Measurements from ENCODE around the gene AGTRAP. TPM values are rescaled to one million over a fixed set of nuclear protein-coding genes. Genes with fewer than 3 reads are reported as not detected.

The AGTRAP gene
- total and polyA plus RNA-seq, 2 of the 8 experiments (the other 6 are each of a cell fraction or from before 2014, with no cell fraction given): 69.7 to 192 TPM

DNA sequence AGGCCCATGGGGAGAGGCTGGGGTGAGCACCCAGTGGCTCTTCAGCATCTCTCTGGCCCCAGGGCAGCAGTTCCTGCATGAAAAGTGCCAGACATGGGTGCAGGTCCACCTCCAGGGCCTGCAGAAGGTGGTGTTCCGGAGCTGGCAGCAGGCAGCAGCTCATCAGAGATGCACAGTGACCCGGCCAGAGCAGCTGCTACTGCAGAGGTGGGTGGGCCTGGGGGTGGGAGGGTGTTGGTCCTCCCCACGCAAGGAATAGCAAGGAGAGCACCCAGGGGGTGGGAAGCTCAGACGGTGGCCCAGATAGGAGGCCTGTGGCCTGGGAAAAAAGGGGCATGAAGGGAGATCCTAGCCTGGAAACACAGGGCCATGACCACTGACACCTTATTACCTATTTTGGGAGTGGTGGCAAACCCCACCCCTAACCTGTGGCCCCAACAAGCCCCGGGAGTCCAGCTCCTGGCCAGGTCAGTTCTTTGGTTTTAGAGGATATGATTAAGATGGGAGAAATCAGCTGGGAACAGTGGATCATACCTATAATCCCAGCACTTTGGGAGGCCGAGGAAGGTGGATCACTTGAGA is 46.3 kb downstream of the AGTRAP start (continued):
- TF ChIP-seq, protein P1, sequence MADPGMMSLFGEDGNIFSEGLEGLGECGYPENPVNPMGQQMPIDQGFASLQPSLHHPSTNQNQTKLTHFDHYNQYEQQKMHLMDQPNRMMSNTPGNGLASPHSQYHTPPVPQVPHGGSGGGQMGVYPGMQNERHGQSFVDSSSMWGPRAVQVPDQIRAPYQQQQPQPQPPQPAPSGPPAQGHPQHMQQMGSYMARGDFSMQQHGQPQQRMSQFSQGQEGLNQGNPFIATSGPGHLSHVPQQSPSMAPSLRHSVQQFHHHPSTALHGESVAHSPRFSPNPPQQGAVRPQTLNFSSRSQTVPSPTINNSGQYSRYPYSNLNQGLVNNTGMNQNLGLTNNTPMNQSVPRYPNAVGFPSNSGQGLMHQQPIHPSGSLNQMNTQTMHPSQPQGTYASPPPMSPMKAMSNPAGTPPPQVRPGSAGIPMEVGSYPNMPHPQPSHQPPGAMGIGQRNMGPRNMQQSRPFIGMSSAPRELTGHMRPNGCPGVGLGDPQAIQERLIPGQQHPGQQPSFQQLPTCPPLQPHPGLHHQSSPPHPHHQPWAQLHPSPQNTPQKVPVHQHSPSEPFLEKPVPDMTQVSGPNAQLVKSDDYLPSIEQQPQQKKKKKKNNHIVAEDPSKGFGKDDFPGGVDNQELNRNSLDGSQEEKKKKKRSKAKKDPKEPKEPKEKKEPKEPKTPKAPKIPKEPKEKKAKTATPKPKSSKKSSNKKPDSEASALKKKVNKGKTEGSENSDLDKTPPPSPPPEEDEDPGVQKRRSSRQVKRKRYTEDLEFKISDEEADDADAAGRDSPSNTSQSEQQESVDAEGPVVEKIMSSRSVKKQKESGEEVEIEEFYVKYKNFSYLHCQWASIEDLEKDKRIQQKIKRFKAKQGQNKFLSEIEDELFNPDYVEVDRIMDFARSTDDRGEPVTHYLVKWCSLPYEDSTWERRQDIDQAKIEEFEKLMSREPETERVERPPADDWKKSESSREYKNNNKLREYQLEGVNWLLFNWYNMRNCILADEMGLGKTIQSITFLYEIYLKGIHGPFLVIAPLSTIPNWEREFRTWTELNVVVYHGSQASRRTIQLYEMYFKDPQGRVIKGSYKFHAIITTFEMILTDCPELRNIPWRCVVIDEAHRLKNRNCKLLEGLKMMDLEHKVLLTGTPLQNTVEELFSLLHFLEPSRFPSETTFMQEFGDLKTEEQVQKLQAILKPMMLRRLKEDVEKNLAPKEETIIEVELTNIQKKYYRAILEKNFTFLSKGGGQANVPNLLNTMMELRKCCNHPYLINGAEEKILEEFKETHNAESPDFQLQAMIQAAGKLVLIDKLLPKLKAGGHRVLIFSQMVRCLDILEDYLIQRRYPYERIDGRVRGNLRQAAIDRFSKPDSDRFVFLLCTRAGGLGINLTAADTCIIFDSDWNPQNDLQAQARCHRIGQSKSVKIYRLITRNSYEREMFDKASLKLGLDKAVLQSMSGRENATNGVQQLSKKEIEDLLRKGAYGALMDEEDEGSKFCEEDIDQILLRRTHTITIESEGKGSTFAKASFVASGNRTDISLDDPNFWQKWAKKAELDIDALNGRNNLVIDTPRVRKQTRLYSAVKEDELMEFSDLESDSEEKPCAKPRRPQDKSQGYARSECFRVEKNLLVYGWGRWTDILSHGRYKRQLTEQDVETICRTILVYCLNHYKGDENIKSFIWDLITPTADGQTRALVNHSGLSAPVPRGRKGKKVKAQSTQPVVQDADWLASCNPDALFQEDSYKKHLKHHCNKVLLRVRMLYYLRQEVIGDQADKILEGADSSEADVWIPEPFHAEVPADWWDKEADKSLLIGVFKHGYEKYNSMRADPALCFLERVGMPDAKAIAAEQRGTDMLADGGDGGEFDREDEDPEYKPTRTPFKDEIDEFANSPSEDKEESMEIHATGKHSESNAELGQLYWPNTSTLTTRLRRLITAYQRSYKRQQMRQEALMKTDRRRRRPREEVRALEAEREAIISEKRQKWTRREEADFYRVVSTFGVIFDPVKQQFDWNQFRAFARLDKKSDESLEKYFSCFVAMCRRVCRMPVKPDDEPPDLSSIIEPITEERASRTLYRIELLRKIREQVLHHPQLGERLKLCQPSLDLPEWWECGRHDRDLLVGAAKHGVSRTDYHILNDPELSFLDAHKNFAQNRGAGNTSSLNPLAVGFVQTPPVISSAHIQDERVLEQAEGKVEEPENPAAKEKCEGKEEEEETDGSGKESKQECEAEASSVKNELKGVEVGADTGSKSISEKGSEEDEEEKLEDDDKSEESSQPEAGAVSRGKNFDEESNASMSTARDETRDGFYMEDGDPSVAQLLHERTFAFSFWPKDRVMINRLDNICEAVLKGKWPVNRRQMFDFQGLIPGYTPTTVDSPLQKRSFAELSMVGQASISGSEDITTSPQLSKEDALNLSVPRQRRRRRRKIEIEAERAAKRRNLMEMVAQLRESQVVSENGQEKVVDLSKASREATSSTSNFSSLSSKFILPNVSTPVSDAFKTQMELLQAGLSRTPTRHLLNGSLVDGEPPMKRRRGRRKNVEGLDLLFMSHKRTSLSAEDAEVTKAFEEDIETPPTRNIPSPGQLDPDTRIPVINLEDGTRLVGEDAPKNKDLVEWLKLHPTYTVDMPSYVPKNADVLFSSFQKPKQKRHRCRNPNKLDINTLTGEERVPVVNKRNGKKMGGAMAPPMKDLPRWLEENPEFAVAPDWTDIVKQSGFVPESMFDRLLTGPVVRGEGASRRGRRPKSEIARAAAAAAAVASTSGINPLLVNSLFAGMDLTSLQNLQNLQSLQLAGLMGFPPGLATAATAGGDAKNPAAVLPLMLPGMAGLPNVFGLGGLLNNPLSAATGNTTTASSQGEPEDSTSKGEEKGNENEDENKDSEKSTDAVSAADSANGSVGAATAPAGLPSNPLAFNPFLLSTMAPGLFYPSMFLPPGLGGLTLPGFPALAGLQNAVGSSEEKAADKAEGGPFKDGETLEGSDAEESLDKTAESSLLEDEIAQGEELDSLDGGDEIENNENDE (IDR thresholded peaks at IDR 0.05; ENCODE audit: insufficient replicate concordance, low read length): no peak
- TF ChIP-seq RNF2 (IDR thresholded peaks at IDR 0.05; ENCODE audit: borderline replicate concordance, low read depth, low read length, missing control alignments, poor library complexity, severe bottlenecking) (no peak), SP1 (IDR thresholded peaks at IDR 0.05; ENCODE audit: low read depth, low read length) (no peak), SAP30 (IDR thresholded peaks at IDR 0.05; ENCODE audit: insufficient read depth, insufficient replicate concordance, low read length) (no peak), ZNF274 (IDR thresholded peaks at IDR 0.05; ENCODE audit: borderline replicate concordance, extremely low read depth, low read length) (no peak), GTF2F1 (IDR thresholded peaks at IDR 0.05; ENCODE audit: borderline replicate concordance, low read depth, low read length) (no peak), MAFK (IDR thresholded peaks at IDR 0.05; ENCODE audit: low read depth, low read length) (no peak), GABPA (IDR thresholded peaks at IDR 0.05; ENCODE audit: borderline replicate concordance, insufficient read depth, low read length) (no peak), RXRA (IDR thresholded peaks at IDR 0.05; ENCODE audit: insufficient read depth, low read depth, low read length) (no peak), PHF8 (conservative IDR thresholded peaks at IDR 0.05; ENCODE audit: low read depth, low read length) (no peak)

All from H1 (cell line).